NCI-H446 (cell line): Measurements from ENCODE around the gene PRMT2.

Experiments used
- DNase-seq, 2 experiments: peaks; one replicate each; lab custom pipeline; 2025; lab: John Stamatoyannopoulos, UW

PRMT2 gene

GRCh38 chr21:46641656-46642055 is 6.2 kb downstream of the PRMT2 start:
- no peak for DNase-seq

GRCh38 chr21:46643379-46644177 is 8.1 kb downstream of the PRMT2 start:
- DNase-seq, result no peak

GRCh38 chr21:46645840-46646239 is 10.4 kb downstream of the PRMT2 start:
- no peak for DNase-seq

GRCh38 chr21:46646541-46647154 is 11.2 kb downstream of the PRMT2 start:
- DNase-seq, result no peak

- DNase-seq, result no peak
Measured at GRCh38 chr21:46648539-46648938, 13.1 kb downstream of the PRMT2 start.

GRCh38 chr21:46649356-46649755 is 13.9 kb downstream of the PRMT2 start:
- DNase-seq, result no peak

GRCh38 chr21:46650476-46651098 is 15.1 kb downstream of the PRMT2 start:
- no peak for DNase-seq

- no peak for DNase-seq
Measured at GRCh38 chr21:46651121-46651520, 15.6 kb downstream of the PRMT2 start.

GRCh38 chr21:46655230-46655629 is 19.8 kb downstream of the PRMT2 start:
- no peak for DNase-seq

- DNase-seq, result no peak
Measured at GRCh38 chr21:46656820-46657219, 21.3 kb downstream of the PRMT2 start.

- DNase-seq, result no peak
Measured at GRCh38 chr21:46660505-46660904, 25.0 kb downstream of the PRMT2 start.

- peak; percentile 32 to 76 for DNase-seq
Measured at GRCh38 chr21:46661211-46661625, 25.7 kb downstream of the PRMT2 start.

GRCh38 chr21:46661642-46662366 is 26.3 kb downstream of the PRMT2 start:
- no peak for DNase-seq

GRCh38 chr21:46662367-46662654 is 26.8 kb downstream of the PRMT2 start:
- DNase-seq, result no peak

GRCh38 chr21:46662765-46663500 is 27.5 kb downstream of the PRMT2 start:
- DNase-seq, result no peak

- no peak for DNase-seq
Measured at GRCh38 chr21:46663754-46664153, 28.3 kb downstream of the PRMT2 start.

- DNase-seq, result no peak
Measured at GRCh38 chr21:46664316-46664995, 29.0 kb downstream of the PRMT2 start.

- no peak for DNase-seq
Measured at GRCh38 chr21:46665566-46665965, 30.1 kb downstream of the PRMT2 start.

GRCh38 chr21:46666941-46667740 is 31.7 kb downstream of the PRMT2 start:
- DNase-seq, result no peak

- no peak for DNase-seq
Measured at GRCh38 chr21:46667741-46668380, 32.4 kb downstream of the PRMT2 start.
